ENCODE measurements around the gene ACAP2.
A peak's percentile ranks its signal among the peaks of the same experiment; 100 is the strongest.
"Not testable (repeated sequence)": the region's sequence is repeated elsewhere in the genome, so short reads cannot be mapped to it uniquely, and the experiment has no call there.

Gene ACAP2

DNA sequence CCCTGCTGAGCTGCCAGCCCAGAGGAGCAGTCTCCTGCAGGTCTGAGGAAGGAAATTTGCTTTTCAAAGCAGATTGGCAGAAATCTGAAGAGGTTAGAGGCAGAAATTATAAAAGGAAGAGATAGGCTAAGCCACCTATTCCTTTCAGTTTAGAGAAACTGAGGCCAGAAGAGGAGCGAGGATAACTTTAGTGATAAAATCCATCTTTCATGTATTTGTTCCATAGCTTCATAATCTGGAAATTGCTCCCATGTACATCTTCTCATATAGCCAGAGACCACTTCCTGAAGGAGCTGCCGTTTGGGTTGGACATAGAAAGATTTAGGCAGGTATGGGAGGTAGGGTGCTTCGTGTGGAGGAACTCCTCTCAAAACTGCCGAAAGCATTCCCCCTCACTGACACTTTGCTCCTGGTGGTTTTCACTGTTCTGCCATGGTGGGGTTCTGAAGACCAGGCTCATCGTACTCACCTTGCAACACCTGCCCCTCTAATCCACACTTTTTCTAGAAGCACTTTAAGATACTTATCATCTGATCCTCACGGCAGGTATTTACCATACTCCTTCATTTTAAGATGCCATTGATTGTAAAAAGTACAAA lies 670 bp upstream of the ACAP2 start:
- DNase-seq (ENCODE audit: low read depth in 2 of 3, low spot score in 1 of 3): no peak

- DNase-seq (ENCODE audit: low read depth in 2 of 3, low spot score in 1 of 3): peak; percentile 19 to 27 (median 23)
Measured at GRCh38 chr3:195441992-195442572, 738 bp downstream of the ACAP2 start.

DNA sequence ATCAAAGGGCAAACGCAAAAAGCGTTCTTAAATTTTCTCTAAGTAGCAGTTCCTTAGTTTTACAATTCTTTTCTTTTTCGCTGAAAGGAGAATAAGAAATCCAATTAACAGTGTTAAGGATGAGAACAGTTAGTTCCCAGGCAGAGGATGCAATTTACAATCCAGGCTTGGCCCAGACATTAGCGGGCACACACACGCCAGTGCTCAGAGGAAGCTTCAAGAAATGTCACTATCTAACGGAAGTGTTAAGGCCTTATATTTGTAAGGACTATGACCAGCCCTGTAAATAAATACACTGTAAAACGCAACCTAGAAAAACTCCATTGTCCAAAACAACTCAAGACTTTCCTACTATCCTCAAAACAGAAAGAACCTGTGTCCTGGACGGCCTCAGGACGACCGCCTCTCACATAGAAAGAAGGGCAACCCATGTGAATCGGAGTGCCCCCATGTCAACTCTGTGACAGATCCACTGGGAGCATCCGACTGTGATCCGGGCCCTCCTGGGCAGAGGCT lies 1.3 kb downstream of the ACAP2 start:
- no peak for DNase-seq (ENCODE audit: low read depth in 2 of 3, low spot score in 1 of 3)

DNA sequence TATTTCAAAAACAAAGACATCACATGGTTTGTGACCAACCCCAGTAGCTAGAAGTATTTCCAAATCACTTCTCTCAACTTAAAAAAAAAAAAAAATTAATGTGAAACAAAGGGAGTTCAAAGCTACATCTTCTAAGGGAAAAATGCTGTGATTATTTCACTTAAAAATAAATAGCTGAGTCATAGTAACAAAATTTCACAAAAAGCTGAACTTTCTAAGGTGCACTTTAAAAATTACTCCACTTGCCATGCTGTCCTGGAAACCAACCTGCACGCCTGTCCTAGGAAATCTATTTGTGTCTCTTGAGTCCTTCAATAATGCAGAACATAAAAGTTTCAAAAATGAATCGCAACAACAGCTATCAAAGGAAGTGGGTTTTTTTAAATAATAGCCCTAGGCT lies 1.8 kb downstream of the ACAP2 start:
- DNase-seq (ENCODE audit: low read depth in 2 of 3, low spot score in 1 of 3): no peak

GRCh38 chr3:195440379-195440778 lies 2.4 kb downstream of the ACAP2 start:
- no peak for DNase-seq (ENCODE audit: low read depth in 2 of 3, low spot score in 1 of 3)

DNA sequence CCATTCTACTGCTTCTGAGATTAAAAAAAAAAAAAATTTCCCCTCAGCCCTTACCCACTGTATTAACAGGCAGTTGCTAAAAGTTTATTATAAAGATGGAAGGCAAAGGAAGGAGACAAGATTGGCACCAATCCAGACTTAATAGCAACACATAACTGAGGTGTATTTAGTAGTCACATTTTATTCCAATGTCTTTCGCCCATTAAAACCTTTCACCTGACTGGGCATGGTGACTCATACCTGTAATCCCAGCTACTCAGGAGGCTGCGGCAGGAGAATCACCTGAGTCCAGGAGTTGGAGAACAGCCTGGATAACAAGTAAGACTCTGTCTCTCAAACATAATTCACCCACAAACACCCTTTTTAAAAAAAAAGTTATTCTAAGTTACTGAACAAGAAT lies 4.4 kb downstream of the ACAP2 start:
- DNase-seq (ENCODE audit: low read depth in 2 of 3, low spot score in 1 of 3): no peak

GRCh38 chr3:195425849-195426248 lies 17.0 kb downstream of the ACAP2 start:
- no peak for DNase-seq (ENCODE audit: low read depth in 2 of 3, low spot score in 1 of 3)

DNA sequence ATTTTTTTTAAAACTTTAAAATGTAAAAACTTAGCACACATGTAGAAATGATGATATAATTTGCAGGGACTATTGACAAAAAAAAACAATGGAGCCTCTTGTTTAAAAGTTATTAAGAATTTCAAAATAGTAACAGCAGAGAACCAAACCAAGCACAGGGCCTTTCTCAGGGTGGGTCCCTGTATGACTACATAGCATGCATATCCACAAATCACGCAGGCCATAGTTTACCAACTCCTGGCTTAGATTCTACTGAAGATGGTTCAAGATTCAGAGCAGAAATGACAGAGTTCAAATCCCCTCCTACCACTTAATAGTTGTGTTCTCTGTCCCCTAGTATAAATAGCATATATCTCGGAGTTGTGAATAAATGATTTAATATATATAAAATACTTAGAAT lies 19.0 kb downstream of the ACAP2 start:
- DNase-seq (ENCODE audit: low read depth in 2 of 3, low spot score in 1 of 3): no peak

DNA sequence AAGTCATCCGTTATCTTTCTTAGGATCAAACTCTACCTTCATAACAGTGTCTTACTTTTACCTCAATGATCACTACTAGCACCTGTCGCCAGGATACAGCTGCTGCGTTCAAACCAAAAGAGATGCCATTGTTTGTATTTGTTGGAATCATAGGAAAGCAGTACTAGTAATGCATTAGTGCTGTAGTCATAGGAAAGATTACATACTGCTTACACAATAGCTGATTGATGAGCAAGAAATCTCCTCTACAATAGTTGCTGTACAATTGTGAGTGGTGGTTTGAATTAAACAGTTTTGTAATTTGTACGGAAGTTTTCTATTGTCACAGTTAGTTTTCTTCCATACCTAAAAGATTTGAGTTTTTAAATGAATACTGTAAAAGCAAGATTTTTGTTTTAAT lies 21.4 kb downstream of the ACAP2 start:
- DNase-seq (ENCODE audit: low read depth in 2 of 3, low spot score in 1 of 3): no peak

DNA sequence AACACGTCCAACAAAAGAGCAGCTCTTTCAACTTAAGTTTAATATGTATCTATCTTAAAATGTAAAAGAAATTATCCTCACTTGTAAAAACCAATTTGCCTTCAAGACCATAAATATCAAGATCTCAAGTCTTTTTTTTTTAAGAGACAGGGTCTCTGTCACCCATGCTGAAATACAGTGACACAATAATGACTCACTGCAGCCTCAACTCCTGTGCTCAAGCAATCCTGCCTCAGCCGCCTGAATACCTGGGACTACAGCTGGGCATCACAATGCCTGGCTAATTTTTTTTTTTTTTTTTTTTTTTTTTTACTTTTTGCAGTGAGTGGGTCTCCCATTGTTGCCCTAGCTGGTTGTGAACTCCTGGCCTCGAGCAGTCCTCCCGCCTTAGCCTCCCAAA lies 26.0 kb downstream of the ACAP2 start:
- DNase-seq (ENCODE audit: low read depth in 2 of 3, low spot score in 1 of 3): no peak

- no peak for DNase-seq (ENCODE audit: low read depth in 2 of 3, low spot score in 1 of 3)
Measured at GRCh38 chr3:195411836-195412235, 31.0 kb downstream of the ACAP2 start.

DNA sequence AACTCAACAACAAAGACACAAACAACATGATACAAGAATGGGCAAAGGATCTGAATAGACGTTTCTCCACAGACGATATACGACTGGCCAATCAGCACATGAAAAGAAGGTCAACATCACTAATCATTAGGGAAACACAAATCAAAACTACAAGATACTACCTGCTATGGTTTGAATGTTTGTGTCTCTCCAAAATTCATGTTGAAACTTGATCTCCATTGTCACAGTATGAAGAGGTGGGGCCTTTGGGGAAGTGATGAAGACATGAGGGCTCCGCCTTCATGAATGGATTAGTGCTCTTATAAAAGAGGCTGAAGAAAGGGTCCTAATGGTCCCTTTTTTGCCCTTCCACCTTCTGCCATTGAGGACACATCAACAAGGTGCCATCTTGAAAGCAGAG lies 32.3 kb downstream of the ACAP2 start:
- no peak for DNase-seq (ENCODE audit: low read depth in 2 of 3, low spot score in 1 of 3)

DNA sequence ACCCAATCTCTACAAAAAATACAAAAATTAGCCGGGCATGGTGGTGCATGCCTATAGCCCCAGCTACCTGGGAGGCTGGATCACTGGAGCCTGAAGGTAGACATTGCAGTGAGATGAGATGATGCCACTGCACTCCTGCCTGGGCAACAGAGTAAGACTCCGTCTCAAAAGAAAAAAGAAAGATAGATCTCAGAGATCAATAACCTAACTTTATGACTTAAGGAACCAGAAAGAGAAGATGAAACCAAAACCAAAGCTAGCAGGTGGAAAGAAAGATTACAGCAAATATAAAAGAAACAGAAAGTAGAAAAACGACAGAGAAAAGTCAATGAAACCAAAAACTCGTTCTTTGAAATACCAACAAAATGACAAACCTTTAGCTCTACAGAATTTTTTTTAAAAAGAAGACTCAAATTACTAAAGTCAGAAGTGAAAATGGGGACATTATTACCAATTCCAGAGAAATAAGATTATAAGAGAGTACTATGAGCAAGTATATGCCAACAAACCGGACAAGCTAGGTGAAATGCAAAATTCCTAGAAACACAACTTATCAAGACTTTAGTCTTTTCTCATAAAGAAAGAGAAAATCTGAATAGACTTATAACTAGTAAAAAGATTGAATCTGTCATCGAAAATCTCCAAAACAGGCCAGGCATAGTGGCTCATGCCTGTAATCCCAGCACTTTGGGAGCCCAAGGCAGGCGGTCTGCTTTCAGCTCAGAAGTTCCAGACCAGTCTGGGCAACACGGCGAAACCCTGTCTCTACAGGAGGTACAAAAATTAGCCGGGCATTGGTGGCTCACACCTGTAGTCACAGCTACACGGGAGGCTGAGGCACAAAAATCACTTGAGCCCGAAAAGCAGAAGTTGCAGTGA lies 35.0 kb downstream of the ACAP2 start:
- DNase-seq (ENCODE audit: low read depth in 2 of 3, low spot score in 1 of 3): no peak

GRCh38 chr3:195405651-195406050 lies 37.2 kb downstream of the ACAP2 start:
- DNase-seq (ENCODE audit: low read depth in 2 of 3, low spot score in 1 of 3): no peak

- DNase-seq (ENCODE audit: low read depth in 2 of 3, low spot score in 1 of 3): no peak
Measured at GRCh38 chr3:195403841-195404408, 38.9 kb downstream of the ACAP2 start.

DNA sequence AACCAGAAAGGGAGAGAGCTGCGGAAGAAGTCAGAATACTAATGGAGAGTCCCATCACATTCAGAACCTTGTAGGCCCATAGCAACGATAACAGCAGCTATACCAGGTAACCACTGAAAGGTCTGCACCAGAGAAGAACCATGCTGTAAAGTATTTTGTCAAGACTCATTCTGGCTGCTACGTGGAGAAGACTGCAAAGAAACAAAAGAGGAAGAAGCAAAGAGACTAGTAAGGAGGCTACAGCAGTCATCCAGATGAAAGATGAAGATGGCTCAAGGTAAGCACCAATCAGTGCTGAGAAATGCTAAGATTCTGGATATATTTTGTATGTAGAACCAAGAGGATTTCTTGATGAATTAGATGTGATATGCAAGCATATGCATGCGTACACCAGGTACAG lies 39.6 kb downstream of the ACAP2 start:
- no peak for DNase-seq (ENCODE audit: low read depth in 2 of 3, low spot score in 1 of 3)

DNA sequence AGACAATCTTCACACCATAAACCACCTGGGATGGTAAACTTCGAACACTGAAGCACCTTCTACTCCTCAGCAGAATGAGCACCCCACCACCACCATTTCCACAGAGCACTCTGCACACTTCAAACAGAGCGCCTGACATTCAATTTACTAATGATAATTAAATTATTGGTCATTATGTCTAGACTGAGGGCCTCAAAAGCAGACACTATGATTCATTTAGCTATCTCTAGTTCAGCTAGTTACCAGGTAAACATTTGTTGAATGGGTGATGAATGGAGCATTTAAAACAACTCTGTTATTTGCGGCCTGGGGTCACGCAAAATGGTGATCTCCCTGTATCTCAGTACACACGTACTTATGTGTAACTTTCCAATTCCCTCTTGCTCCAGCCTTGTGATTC lies 40.9 kb downstream of the ACAP2 start:
- DNase-seq (ENCODE audit: low read depth in 2 of 3, low spot score in 1 of 3): no peak

- DNase-seq (ENCODE audit: low read depth in 2 of 3, low spot score in 1 of 3): not testable (repeated sequence)
Measured at GRCh38 chr3:195398460-195398859, 44.4 kb downstream of the ACAP2 start.

DNA sequence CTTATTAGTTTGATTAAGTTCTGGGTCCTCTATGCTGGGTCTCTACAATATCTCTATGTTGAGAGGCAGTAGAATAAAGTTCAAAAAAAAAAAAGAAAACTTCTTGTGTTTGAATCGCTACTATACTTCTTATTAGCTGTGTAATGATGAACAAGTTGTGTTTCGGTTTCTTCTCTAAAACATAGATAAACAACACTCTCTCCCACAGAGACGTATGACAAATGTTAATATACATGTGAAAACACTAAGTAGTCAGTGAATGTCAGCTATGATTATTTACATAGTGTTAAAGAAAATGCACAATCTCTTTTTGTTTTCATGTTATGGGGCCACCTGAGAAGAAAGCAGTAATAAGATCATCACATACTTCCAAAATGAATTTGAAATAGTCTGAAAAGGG lies 45.3 kb downstream of the ACAP2 start:
- no peak for DNase-seq (ENCODE audit: low read depth in 2 of 3, low spot score in 1 of 3)

GRCh38 chr3:195395208-195395816 lies 47.5 kb downstream of the ACAP2 start:
- DNase-seq (ENCODE audit: low read depth in 2 of 3, low spot score in 1 of 3): no peak

DNA sequence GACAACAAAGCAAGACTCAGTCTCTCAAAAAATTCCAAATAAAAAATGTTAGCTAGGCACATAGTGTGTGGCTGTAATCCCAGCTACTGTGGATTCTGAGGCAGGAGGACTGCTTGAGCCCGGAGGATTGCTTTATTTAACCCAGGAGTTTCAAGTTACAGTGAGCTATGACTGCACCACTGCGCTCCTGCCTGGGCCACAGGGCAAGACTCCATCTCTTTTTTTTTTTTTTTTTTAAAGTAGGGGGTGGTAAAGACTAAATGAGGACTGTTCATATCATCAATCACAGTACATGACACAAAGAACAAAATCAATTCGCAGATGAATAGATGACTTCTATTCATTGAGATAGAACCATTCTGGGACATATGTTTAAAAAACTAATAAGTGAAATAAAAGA lies 48.1 kb downstream of the ACAP2 start:
- no peak for DNase-seq (ENCODE audit: low read depth in 2 of 3, low spot score in 1 of 3)
